WTC11 (cell line): Measurements from ENCODE around the gene SLC8A3. TPM values are rescaled to one million over a fixed set of nuclear protein-coding genes. Genes with fewer than 3 reads are reported as not detected.

Experiments used
- ATAC-seq: fragments of 200-7000 bp; cut with Tn5 transposase; 2 replicates; pipeline ENCODE4 v1.10.0; 2021; ENCODE audit warnings: mild to moderate bottlenecking, moderate library complexity
- CTCF ChIA-PET: fragments of 300-600 bp; sonication (Branson Sonifier 250); formaldehyde crosslinking; loops from one replicate; lab custom pipeline; 2021; ENCODE audit warnings: antibody characterized with exemption; lab: Charles Lee
- POLR2A ChIA-PET: fragments of 350-600 bp; sonication (Branson Sonifier 250); formaldehyde crosslinking; loops from one replicate; lab custom pipeline; 2021; ENCODE audit warnings: antibody characterized with exemption; lab: Charles Lee
- DNase-seq: peaks from one replicate; pipeline ENCODE4 v3.0.0; 2021; ENCODE audit warnings: low spot score
- H3K27ac Mint-ChIP-seq: 2 replicates; pipeline ENCODE4 v1.8.0; 2021; ENCODE audit warnings: mixed read lengths
- H3K27me3 Mint-ChIP-seq: 2 replicates; pipeline ENCODE4 v1.8.0; 2021; ENCODE audit warnings: low read depth, mild to moderate bottlenecking, moderate library complexity, mixed read lengths
- H3K36me3 Mint-ChIP-seq: 2 replicates; pipeline ENCODE4 v1.8.0; 2021; ENCODE audit warnings: mixed read lengths
- H3K4me1 Mint-ChIP-seq: 2 replicates; pipeline ENCODE4 v1.8.0; 2022; ENCODE audit warnings: mixed read lengths
- H3K4me3 Mint-ChIP-seq: 2 replicates; pipeline ENCODE4 v1.8.0; 2021; ENCODE audit warnings: mild to moderate bottlenecking, moderate library complexity, mixed read lengths
- H3K9me3 Mint-ChIP-seq: 2 replicates; pipeline ENCODE4 v1.8.0; 2021; ENCODE audit warnings: mixed read lengths
- AFF4 ChIP-seq: sonication (generic); formaldehyde crosslinking; IDR thresholded peaks from 2 replicates; pipeline ENCODE4 v1.8.1; 2023; ENCODE audit warnings: mild to moderate bottlenecking, missing genetic modification reagents, borderline replicate concordance
- CREM ChIP-seq: sonication (generic); formaldehyde crosslinking; IDR thresholded peaks from 2 replicates; pipeline ENCODE4 v1.8.1; 2022; ENCODE audit warnings: mild to moderate bottlenecking, missing genetic modification reagents, moderate library complexity
- EMX1 ChIP-seq: fragments of 250-450 bp; sonication (Bioruptor Pico); IDR thresholded peaks from 2 replicates; pipeline ENCODE4 v1.8.0; 2021; ENCODE audit warnings: mild to moderate bottlenecking
- ERG ChIP-seq: fragments of 250-450 bp; sonication (Bioruptor Pico); IDR thresholded peaks from 2 replicates; pipeline ENCODE4 v1.8.0; 2021; ENCODE audit warnings: mild to moderate bottlenecking
- FOXK1 ChIP-seq: sonication (generic); formaldehyde crosslinking; IDR thresholded peaks from 2 replicates; pipeline ENCODE4 v1.8.0; 2022; ENCODE audit warnings: mild to moderate bottlenecking, moderate library complexity, missing genetic modification reagents
- GABPB1 ChIP-seq: sonication (generic); formaldehyde crosslinking; IDR thresholded peaks from 2 replicates; pipeline ENCODE4 v1.8.1; 2023; ENCODE audit warnings: mild to moderate bottlenecking, missing genetic modification reagents
- JUN ChIP-seq: sonication (generic); formaldehyde crosslinking; IDR thresholded peaks from 2 replicates; pipeline ENCODE4 v1.8.0; 2023; ENCODE audit warnings: mild to moderate bottlenecking, missing genetic modification reagents
- KAT7 ChIP-seq: sonication (generic); formaldehyde crosslinking; IDR thresholded peaks from 2 replicates; pipeline ENCODE4 v1.8.1; 2023; ENCODE audit warnings: missing genetic modification reagents, mild to moderate bottlenecking, borderline replicate concordance
- NFE2L1 ChIP-seq: sonication (generic); formaldehyde crosslinking; IDR thresholded peaks from 2 replicates; pipeline ENCODE4 v1.8.1; 2023; ENCODE audit warnings: missing genetic modification reagents
- NR2C2 ChIP-seq: sonication (generic); formaldehyde crosslinking; IDR thresholded peaks from 2 replicates; pipeline ENCODE4 v1.8.0; 2022; ENCODE audit warnings: mild to moderate bottlenecking, missing genetic modification reagents
- OVOL2 ChIP-seq: fragments of 250-450 bp; sonication (Bioruptor Pico); IDR thresholded peaks from 2 replicates; pipeline ENCODE4 v1.9.0; 2021; ENCODE audit warnings: mild to moderate bottlenecking, borderline replicate concordance
- PRRX2 ChIP-seq: fragments of 250-450 bp; sonication (Bioruptor Pico); IDR thresholded peaks from 2 replicates; pipeline ENCODE4 v1.8.0; 2021; ENCODE audit warnings: mild to moderate bottlenecking
- STAT6 ChIP-seq: sonication (generic); formaldehyde crosslinking; conservative IDR thresholded peaks from 2 replicates; pipeline ENCODE4 v1.8.1; 2023; ENCODE audit warnings: mild to moderate bottlenecking, low read depth, missing genetic modification reagents, moderate library complexity
- TEAD1 ChIP-seq: sonication (generic); formaldehyde crosslinking; IDR thresholded peaks from 2 replicates; pipeline ENCODE4 v1.8.0; 2022; ENCODE audit warnings: mild to moderate bottlenecking, missing genetic modification reagents
- TP53 ChIP-seq: sonication (generic); formaldehyde crosslinking; IDR thresholded peaks from 2 replicates; pipeline ENCODE4 v1.8.1; 2023; ENCODE audit warnings: mild to moderate bottlenecking, missing genetic modification reagents
- ZNF317 ChIP-seq: sonication (generic); formaldehyde crosslinking; IDR thresholded peaks from 2 replicates; pipeline ENCODE4 v1.8.1; 2023; ENCODE audit warnings: low read depth, mild to moderate bottlenecking, moderate library complexity, missing genetic modification reagents, borderline replicate concordance
- ZNF671 ChIP-seq: fragments of 250-450 bp; sonication (Bioruptor Pico); IDR thresholded peaks from 2 replicates; pipeline ENCODE4 v1.8.0; 2021; ENCODE audit warnings: mild to moderate bottlenecking
- total RNA-seq: library from RNA; stranded (reverse); gene quantifications from 3 replicates; pipeline ENCODE4 v1.2.3, GENCODE V29; 2021
- TF ChIP-seq, protein P1 (sequence below): sonication (generic); formaldehyde crosslinking; IDR thresholded peaks from 2 replicates; pipeline ENCODE4 v1.8.0; 2023; ENCODE audit warnings: missing genetic modification reagents
- TF ChIP-seq, protein P2 (sequence below): sonication (generic); formaldehyde crosslinking; IDR thresholded peaks from 2 replicates; pipeline ENCODE4 v1.8.1; 2023; ENCODE audit warnings: mild to moderate bottlenecking, missing genetic modification reagents

Gene SLC8A3
- total RNA-seq, 1 experiment from 2014 or later = 0.63 TPM

DNA sequence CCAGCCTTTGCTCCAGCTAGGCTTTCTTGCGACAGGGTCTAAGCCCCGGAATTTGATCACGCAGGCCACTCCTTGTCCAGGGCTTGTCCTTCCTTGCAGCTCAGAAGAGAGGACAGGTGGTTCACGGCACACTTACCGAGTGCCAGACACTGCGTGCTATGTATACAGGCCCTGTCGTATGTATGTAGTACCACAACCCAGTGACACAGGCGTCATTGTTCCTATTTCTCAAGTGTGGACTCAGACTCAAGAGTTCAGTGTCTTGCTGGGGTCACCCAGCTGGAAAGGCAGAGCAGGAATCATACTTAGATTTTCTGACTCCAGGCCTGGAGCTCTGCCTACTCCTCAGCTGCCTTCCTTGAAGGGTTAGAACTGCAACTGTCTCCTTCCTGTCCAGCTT is 155.6 kb downstream of the SLC8A3 start:
- ChIA-PET POLR2A (no interaction called here), CTCF (interaction anchor here (1.3 to 2.2 kb wide), 5 partner anchors 13 to 284 kb away, joined by 3 to 14 read pairs (median 5); no protein-coding TSS in a partner anchor)
- H3K27me3 Mint-ChIP-seq = no peaks in the 10 kb centered on the region; the same call in 1 of the 2 replicates

More for the DNA sequence above, 155.6 kb downstream of the SLC8A3 start:
- no peak for DNase-seq
- TF ChIP-seq STAT6 (CRISPR knock-in tag) (no peak), PRRX2 (no peak), EMX1 (CRISPR knock-in tag) (no peak), FOXK1 (CRISPR knock-in tag) (no peak), TP53 (no peak), ERG (no peak), AFF4 (CRISPR knock-in tag) (no peak), JUN (CRISPR knock-in tag) (no peak), OVOL2 (CRISPR knock-in tag) (no peak), NR2C2 (CRISPR knock-in tag) (no peak), ZNF671 (CRISPR knock-in tag) (no peak), ZNF317 (CRISPR knock-in tag) (no peak), TEAD1 (CRISPR knock-in tag) (no peak), KAT7 (CRISPR knock-in tag) (no peak), GABPB1 (no peak), CREM (CRISPR knock-in tag) (no peak), NFE2L1 (no peak)
- TF ChIP-seq, protein P1, sequence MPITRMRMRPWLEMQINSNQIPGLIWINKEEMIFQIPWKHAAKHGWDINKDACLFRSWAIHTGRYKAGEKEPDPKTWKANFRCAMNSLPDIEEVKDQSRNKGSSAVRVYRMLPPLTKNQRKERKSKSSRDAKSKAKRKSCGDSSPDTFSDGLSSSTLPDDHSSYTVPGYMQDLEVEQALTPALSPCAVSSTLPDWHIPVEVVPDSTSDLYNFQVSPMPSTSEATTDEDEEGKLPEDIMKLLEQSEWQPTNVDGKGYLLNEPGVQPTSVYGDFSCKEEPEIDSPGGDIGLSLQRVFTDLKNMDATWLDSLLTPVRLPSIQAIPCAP (CRISPR knock-in tag) = no peak
- TF ChIP-seq, protein P2, sequence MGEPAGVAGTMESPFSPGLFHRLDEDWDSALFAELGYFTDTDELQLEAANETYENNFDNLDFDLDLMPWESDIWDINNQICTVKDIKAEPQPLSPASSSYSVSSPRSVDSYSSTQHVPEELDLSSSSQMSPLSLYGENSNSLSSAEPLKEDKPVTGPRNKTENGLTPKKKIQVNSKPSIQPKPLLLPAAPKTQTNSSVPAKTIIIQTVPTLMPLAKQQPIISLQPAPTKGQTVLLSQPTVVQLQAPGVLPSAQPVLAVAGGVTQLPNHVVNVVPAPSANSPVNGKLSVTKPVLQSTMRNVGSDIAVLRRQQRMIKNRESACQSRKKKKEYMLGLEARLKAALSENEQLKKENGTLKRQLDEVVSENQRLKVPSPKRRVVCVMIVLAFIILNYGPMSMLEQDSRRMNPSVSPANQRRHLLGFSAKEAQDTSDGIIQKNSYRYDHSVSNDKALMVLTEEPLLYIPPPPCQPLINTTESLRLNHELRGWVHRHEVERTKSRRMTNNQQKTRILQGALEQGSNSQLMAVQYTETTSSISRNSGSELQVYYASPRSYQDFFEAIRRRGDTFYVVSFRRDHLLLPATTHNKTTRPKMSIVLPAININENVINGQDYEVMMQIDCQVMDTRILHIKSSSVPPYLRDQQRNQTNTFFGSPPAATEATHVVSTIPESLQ = no peak
- peaks cover 17% of the 10 kb centered on the region for H3K4me1 Mint-ChIP-seq
- no peak for ATAC-seq
- H3K36me3 Mint-ChIP-seq = no peaks in the 10 kb centered on the region
- H3K9me3 Mint-ChIP-seq = no peaks in the 10 kb centered on the region
- no peak overlapping the region for H3K4me3 Mint-ChIP-seq
- H3K27ac Mint-ChIP-seq = no peak overlapping the region
